ENCODE measurements around the gene OR1K1.
"Not testable (repeated sequence)": the region's sequence is repeated elsewhere in the genome, so short reads cannot be mapped to it uniquely, and the experiment has no call there.

Gene OR1K1

GRCh38 chr9:122812736-122813135 lies 12.8 kb downstream of the OR1K1 start:
- no peak for DNase-seq (ENCODE audit: low read depth)

- DNase-seq (ENCODE audit: low read depth) = no peak
Measured at GRCh38 chr9:122814545-122814944, 14.6 kb downstream of the OR1K1 start.

GRCh38 chr9:122815544-122815943 lies 15.6 kb downstream of the OR1K1 start:
- DNase-seq (ENCODE audit: low read depth) = no peak

- DNase-seq (ENCODE audit: low read depth) = peak; percentile 27
Measured at GRCh38 chr9:122816163-122816867, 16.4 kb downstream of the OR1K1 start.

DNA sequence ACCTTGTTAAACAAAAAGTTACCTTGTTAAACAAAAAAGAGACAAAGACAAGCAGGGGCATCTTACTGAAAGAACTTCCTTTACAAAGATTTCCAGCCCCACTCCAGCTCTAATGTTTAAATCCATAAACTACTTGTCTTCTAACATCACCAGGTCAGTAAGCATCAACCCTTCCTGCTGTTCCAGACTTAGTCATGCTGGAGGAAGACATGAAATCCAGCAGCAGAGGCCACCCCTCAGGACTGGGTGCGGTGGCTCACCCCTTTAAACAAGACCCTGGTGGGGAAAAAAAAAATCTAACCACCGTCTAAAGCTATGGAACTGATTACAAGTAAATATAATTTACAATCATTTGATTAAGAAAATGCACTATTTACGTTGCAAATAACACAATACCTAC lies 19.4 kb downstream of the OR1K1 start:
- no peak for DNase-seq (ENCODE audit: low read depth)

DNA sequence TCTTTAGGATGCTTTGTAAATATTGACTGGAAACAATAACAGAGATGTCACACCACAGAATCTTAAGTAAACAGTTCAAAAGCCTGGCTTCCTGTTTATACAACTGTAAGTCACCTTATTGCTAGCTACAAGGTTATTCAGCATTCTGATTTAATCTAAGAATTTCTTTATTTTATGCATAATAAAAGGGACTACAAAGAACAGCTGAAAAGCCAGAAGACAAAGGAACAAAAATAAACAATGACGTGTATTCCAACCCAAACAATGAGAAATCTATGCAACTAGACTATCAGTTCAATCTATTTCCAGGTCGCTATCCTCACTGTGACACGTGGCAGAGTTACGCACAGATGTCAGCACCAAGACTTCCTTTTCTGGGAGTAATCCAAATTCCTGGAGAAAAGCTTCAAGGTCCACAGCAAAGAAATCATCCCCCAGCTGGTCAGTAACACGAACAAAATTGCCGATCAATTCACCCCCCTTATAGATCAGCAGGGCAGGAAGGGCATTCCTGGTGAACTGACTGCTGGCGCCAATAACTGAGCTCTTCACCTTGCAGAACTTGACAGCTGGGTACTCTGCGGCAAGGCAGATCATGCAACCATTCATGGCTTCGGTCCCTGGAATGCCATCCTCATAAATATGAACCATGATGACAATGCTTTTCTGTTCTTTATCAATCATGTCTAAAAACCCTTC lies 20.0 kb downstream of the OR1K1 start:
- no peak for DNase-seq (ENCODE audit: low read depth)

DNA sequence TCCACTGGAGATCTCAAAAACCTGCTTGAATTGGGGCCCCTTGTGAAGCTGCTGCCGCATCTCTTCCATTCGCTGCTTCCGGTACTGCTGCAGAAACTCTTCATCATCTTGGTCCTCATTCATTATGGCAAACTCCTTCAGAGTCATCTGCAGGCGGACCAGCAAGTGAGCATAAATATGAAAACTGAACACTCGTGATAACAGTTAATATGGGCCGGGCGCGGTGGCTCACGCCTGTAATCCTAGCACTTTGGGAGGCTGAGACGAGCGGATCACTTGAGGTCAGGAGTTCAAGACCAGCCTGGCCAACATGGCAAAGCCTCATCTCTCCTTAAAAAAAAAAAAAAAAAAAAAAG lies 20.5 kb downstream of the OR1K1 start:
- DNase-seq (ENCODE audit: low read depth) = no peak

GRCh38 chr9:122821278-122821943 lies 21.5 kb downstream of the OR1K1 start:
- DNase-seq (ENCODE audit: low read depth) = no peak

GRCh38 chr9:122822056-122822455 lies 22.1 kb downstream of the OR1K1 start:
- no peak for DNase-seq (ENCODE audit: low read depth)

DNA sequence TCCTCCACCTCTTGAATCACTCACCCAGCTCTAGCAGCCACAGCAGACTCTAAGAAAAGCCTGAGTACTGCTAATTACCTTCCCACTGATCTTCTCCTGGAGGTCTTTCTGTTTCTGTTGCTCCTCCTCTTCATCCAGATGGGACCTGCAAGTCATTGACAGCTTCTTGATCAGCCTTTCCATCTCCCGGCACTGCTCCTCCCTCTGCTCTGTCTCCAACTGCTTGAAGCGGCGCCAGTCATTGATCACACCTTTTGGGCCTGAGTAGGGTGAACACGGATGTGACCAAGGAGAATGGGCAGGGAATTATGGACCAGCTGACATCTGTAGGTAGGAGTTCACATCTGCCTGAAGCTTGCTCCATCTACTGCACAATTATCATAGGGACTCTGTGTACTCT lies 23.0 kb downstream of the OR1K1 start:
- DNase-seq (ENCODE audit: low read depth) = no peak

- no peak for DNase-seq (ENCODE audit: low read depth)
Measured at GRCh38 chr9:122827761-122828093, 27.8 kb downstream of the OR1K1 start.

DNA sequence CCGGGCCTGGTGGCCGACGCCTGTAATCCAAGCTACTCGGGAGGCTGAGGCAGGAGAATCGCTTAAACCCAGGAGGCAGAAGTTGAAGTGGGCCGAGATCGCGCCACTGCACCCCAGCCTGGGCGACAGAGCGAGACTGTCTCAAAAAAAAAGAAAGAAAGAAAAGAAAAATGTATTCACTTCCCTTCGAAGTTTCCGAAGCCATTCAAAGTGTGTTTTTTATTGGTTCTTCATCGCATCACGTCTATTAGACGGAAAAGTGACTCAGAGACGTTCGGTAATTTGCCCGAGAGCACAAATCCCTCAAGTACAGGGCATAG lies 29.0 kb downstream of the OR1K1 start:
- DNase-seq (ENCODE audit: low read depth) = not testable (repeated sequence)

DNA sequence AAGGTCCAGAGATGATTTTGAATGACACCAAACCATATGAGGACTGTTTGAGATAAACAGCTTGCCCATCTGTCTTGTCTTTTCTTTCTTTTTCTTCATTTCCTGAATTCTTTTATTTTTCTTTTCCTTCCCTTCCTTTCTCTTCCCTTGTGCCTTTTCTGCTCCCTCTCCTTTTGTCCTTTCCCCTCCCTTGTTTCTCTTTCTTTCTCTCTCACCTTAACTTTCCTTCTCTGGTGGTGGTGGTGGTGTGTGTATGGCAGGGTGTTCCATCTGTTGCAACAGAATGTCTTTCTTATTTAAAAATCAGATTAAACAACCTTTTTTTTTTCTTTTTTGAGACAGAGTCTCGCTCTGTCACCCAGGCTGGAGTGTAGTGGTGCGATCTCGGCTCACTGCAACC lies 32.3 kb downstream of the OR1K1 start:
- no peak for DNase-seq (ENCODE audit: low read depth)

DNA sequence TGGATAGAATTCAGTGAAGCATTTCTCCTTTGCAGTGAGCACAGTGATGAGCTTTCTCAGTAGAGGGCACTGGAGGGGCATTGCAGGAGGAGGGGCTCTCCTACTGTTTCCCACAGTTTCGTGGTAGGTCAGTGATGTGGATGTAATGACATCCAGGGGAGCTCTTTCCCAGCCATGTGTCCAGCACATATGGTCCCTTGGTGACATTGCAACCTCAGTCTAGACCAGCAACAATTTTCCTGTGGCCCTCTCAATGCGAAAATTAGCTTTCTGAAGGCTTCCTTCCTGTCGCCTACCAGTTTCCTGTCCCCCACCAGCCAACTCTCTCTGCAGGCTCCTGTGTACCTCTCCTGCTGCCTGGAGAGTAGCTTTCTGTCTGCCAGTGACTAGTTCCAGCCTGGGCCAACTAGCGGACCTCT lies 35.4 kb downstream of the OR1K1 start:
- no peak for DNase-seq (ENCODE audit: low read depth)

DNA sequence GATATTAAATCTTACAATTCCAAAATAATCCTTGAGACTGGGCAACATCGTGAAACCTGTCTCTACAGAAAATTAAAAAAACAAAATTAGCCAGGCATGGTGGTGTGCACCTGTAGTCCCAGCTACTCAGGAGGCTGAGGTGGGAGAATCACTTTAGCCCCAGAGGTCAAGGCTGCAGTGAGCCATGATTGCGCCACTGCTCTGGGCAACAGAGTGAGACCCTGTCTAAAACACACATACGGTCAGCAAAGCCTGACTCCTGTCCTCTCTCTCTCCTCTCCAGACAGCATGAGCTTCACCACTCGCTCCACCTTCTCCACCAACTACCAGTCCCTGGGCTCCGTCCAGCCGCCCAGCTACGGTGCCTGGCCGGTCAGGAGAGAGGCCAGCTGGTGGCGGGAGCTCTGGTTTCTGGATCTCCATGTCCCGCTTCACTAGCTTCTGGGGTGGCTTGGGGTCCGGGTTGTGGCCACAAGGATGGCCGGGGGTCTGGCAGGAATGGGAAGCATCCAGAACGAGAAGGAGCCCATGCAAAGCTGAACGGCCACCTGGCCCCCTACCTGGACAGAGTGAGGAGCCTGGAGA lies 37.4 kb downstream of the OR1K1 start:
- DNase-seq (ENCODE audit: low read depth) = no peak

GRCh38 chr9:122838441-122838840 lies 38.5 kb downstream of the OR1K1 start:
- not testable (repeated sequence) for DNase-seq (ENCODE audit: low read depth)

DNA sequence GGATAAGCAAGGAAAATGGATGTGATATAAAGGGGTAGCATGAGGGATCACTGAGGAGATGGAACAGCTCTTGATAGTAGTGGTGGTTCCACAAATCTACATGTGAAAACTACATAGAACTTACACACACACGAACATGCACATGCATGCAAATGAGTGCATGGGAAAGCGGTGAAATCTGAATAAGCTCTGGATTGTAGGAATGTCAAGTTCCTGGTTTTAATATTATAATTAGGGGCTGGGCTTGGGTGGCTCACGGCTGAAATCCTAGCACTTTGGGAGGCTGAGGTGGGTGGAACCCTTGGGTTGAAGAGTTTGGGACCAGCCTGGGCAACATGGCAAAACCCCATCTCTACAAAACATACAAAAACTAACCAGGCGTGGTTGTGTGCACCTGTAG lies 41.6 kb downstream of the OR1K1 start:
- DNase-seq (ENCODE audit: low read depth) = no peak

GRCh38 chr9:122844137-122844536 lies 44.2 kb downstream of the OR1K1 start:
- no peak for DNase-seq (ENCODE audit: low read depth)

DNA sequence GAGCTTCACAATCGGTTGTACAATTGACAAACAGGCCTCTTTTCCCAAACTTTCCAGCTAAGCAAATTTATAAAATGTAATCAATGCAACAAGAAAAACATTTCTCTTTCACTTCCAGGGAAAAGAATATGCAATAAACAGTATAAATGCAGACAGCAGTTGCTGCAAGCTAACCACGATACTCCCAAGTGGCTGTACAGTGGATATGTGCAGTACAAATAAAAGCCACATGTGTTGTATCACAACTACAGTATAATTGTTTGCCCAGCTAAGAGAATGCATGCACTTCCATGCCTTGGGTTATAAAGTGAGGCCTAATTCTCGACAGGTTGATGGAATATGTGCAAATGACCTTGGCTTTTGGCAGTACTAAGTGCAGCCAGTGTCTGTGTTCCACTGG lies 45.2 kb downstream of the OR1K1 start:
- no peak for DNase-seq (ENCODE audit: low read depth)

DNA sequence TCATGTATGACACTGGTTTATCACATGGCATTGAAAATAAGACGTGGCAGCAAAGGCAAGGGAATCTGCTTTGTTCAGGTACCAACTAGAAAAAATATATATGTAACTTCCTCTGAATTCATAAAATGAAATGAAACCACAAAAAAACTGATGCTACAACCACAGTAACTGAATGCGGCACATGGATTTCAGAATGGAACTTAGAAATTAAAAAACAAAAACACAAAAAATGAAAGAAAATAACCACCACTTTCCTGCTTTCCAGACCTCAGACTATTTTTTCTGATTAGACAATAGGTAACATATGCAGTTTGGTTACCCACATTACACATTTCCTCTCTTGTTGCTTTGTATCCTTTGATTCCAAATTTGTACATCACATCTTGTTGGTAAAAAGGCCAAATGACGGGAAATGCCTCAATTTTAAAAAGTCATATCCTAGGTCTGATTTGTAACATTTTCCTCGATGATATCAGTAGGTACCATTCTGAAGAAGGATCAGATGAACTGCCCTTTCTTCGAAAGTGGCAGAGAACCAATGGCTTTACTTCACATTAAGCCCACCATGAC lies 46.5 kb downstream of the OR1K1 start:
- DNase-seq (ENCODE audit: low read depth) = no peak

DNA sequence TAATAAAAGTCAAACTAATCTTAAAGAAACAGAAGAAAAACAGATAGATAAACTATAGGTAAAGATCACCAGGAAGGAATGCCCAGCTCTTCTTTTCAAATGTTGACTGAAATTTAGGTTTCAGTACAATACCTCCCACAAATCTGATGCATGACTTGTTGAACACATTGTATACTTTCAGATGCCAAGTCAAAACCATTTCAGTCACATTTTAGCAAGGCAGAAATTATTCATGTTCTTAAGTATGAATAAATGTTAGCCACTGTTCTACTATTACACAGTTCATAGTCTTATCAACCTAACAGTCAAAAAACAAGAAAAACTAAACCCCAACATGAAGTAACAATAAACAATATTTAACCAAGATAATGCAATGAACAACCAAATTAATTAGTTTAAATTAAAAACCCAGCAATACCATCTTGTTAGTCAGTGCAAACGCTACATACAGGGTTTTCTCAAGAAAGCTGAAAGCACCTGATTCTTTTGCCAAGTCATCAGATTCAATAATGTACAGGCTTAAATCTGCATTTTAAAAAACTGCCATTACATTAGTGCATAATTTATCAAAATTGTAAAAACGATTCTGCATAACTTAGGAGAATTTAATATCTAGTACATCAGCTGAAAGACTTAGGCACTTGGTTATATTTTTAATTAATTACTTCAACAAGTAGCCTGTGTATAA lies 48.5 kb downstream of the OR1K1 start:
- no peak for DNase-seq (ENCODE audit: low read depth)
